Central memory CD8-positive, alpha-beta T cell (primary cell): ENCODE results near the gene JHY.

Experiments
- ATAC-seq: fragments of 150-1000 bp; cut with Tn5 transposase; replicated peaks from 2 replicates; pipeline ENCODE4 v1.10.0; 2022; ENCODE audit warnings: mild to moderate bottlenecking, moderate FRiP score, moderate number of reproducible peaks; ENCODE audit not compliant: poor library complexity, severe bottlenecking; ENCODE audit errors: extremely low read depth
- DNase-seq, 2 donors: peaks; one replicate each; pipeline ENCODE4 v3.0.0; 2021; ENCODE audit warnings: low spot score in 2 of 2
- H3K27ac Mint-ChIP-seq: one replicate; pipeline ENCODE4 v1.8.0; 2022; ENCODE audit warnings: low read depth, mild to moderate bottlenecking, moderate library complexity, mixed read lengths
- H3K27me3 Mint-ChIP-seq: one replicate; pipeline ENCODE4 v1.8.0; 2022; ENCODE audit warnings: mixed read lengths
- H3K36me3 Mint-ChIP-seq: one replicate; pipeline ENCODE4 v1.8.0; 2022; ENCODE audit warnings: mild to moderate bottlenecking, moderate library complexity, mixed read lengths; ENCODE audit not compliant: insufficient read depth
- H3K4me1 Mint-ChIP-seq: one replicate; pipeline ENCODE4 v1.8.0; 2022; ENCODE audit warnings: mixed read lengths
- H3K4me3 Mint-ChIP-seq: one replicate; pipeline ENCODE4 v1.8.0; 2022; ENCODE audit warnings: mild to moderate bottlenecking, moderate library complexity, mixed read lengths
- H3K9me3 Mint-ChIP-seq: one replicate; pipeline ENCODE4 v1.8.0; 2022; ENCODE audit warnings: mixed read lengths

The JHY gene

DNA sequence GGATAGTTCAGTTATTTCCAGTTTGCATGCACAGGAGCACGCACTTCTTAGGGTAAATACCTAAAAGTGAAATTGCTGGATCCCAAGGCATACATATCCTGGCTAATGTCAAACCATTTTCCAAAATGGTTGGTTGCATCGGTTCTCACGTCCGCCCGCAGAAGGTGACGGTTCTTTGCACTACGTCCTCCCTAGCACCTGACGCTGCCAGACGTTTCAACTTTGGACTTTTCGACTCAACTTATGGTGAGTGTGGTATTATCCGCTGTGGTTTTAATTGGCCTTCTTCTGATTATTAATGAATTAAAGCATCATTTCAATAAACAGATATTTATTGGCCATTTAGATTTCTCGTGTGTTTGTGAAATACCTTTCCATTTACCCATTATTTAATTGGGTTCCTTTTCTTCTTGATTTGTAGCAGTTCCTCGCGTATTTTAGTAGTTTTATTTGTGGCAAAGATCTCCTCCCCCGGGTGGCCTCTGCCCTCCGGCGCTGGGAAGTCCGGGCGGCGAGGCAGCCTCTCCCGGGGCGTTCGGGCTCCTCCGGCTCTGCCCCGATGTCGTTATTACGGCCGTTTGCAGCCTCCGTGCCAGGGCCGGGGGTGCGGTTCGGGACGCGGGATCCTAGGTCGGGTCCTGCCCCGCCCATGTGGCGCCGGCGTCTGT, at the start of gene JHY:
JHY (plus strand) TSS at position 571 of the 668 bp plus-strand sequence. CDS start 3,091 bp downstream, outside the sequence.
- H3K9me3 Mint-ChIP-seq, result no peaks in the 10 kb centered on the region
- H3K27ac Mint-ChIP-seq, result peak within 1 kb of the TSS; percentile 94
- ATAC-seq (no peak), DNase-seq (peak in 1 of 2 donors; percentile 34)
- peaks cover 55% of the 10 kb centered on the region for H3K4me1 Mint-ChIP-seq
- no peaks in the 10 kb centered on the region for H3K27me3 Mint-ChIP-seq
- peak within 1 kb of the TSS; percentile 88 for H3K4me3 Mint-ChIP-seq
- peaks cover 14% of the 10 kb centered on the region for H3K36me3 Mint-ChIP-seq

DNA sequence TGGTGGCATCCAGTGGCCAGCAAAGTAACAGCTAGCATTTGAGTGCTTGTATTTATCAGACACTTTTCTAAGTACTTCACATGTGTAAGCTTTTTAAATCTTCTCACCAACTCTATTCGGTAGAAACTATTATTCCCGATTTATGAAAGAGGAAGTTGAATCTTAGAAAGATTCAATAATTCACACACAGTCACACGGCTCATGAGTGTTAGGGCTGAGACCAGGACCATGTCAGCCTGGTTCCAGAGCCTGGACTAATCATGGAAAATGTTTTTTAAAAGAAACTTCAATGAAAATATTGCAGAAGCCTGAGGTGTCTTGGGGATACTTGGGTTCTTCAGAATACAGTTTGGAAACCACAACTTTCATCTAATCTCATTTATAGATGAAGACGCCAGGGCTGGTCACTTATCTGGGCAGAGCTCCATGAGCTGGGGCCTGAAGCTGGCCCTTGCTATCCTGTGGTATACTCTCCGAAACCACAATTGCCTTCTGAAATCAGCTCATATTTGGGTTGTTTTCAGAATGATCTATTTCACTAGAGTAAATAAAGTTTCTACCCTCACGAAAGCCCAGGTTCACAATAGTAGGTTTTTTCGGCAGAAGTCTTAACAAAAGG, 48.6 kb upstream of the JHY start:
- Mint-ChIP-seq H3K27me3 (no peaks in the 10 kb centered on the region), H3K4me1 (peaks cover 48% of the 10 kb centered on the region), H3K9me3 (no peaks in the 10 kb centered on the region), H3K4me3 (no peak overlapping the region), H3K27ac (no peak overlapping the region), H3K36me3 (peaks cover 13% of the 10 kb centered on the region)
- ATAC-seq (no peak), DNase-seq (no peak)

DNA sequence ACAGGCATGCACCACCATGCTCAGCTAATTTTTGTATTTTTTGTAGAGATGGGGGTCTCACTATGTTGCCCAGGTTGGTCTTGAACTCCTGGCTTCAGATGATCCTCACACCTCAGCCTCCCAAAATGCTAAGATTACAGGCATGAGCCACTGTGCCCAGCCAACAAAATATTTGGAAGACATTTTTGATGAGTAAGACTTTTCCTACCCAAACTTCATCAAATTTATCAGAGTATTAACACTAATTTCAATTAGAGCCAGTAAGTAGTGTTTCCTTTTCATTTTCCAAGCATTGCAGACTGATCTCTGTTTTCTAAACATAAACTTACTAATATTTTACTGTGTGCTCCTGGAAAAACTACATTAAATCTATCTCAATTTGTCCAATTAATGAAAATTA, 45.6 kb upstream of the JHY start:
- H3K36me3 Mint-ChIP-seq, result peaks cover 19% of the 10 kb centered on the region
- peaks cover 46% of the 10 kb centered on the region for H3K4me1 Mint-ChIP-seq
- no peak for ATAC-seq
- no peak overlapping the region for H3K4me3 Mint-ChIP-seq
- H3K27me3 Mint-ChIP-seq, result no peaks in the 10 kb centered on the region
- H3K9me3 Mint-ChIP-seq, result no peaks in the 10 kb centered on the region
- H3K27ac Mint-ChIP-seq, result peak overlapping the region; percentile 71
- DNase-seq, result no peak

DNA sequence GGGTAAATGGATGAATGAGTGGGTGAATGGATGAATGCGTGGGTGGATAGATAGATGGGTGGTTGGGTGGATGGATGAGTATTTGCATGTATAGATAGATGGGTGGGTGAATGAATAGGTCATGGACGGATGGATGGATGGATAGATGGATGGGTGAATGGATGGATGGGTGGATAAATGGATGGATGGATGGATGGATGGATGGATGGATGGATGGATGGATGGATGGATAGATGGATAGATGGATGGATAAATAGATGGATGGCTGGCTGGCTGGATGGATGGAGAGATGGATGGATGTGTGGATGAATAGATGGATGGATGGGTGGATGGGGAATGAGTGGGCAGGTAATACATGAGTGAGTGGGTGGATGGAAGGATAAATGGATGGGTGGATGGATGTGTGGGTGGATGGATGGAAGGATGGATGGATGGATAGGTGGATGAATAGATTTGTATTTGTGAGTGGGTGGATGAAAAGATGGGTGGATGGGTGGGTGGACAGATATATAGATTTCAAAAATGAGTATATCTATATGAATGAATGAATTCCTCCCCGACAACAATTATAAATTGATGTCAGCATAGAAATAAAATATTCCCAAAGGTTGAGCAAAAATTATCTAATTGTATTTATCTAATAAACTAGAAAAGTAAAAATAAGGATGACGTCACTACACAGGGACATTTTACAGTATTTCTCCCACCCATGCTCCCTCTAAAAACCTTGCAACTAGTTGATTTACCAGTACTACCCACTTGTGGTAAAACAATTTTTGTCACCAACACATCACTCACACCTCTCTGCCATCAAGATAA, 44.8 kb upstream of the JHY start:
- no peaks in the 10 kb centered on the region for H3K9me3 Mint-ChIP-seq
- ATAC-seq (no peak), DNase-seq (no peak)
- peak overlapping the region; percentile 95 for H3K27ac Mint-ChIP-seq
- peaks cover 46% of the 10 kb centered on the region for H3K4me1 Mint-ChIP-seq
- H3K36me3 Mint-ChIP-seq, result peaks cover 17% of the 10 kb centered on the region
- H3K27me3 Mint-ChIP-seq, result no peaks in the 10 kb centered on the region
- peak overlapping the region; percentile 81 for H3K4me3 Mint-ChIP-seq

DNA sequence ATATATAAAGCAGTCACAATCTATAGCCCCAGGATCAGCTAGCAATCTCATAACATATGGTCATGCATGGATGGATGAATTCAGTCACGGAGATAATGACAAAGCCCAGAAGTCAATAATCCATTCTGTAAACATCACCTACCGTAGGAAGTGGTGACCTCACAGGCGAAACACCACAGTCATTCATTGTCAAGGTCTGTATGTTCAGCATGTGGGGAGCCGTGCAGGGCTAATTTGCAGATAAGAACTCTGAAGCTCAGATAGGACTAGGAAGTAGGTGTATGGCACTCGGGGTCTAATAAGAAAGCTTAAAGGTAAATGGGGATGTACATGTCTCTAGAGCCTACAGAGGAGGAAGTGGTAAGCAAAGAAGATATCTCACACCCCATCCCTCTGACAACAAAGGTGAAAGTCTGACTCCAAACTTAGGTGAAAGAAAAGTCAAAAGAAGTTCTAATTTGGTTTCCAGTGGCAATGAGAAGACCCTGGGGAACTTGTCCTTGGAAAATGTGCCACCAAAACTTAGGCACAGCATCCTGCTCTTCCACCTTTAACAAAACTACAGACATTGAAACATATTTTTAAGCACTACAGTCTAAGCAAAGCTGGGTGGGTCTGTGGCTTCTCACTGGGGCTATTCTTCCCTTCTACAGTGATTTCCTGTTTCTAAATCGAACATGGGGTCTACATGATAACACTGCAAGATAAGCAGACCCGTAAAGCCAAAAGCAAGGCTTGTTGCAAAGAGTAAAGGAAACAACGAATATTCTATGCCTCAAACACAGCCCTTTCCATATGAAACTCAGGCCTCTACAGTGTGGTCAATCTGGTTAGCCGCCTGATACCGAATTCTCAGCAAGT, 39.0 kb upstream of the JHY start:
- Mint-ChIP-seq H3K4me1 (peaks cover 71% of the 10 kb centered on the region), H3K27ac (peak overlapping the region; percentile 97)
- peak; percentile 44 to 80 for DNase-seq

DNA sequence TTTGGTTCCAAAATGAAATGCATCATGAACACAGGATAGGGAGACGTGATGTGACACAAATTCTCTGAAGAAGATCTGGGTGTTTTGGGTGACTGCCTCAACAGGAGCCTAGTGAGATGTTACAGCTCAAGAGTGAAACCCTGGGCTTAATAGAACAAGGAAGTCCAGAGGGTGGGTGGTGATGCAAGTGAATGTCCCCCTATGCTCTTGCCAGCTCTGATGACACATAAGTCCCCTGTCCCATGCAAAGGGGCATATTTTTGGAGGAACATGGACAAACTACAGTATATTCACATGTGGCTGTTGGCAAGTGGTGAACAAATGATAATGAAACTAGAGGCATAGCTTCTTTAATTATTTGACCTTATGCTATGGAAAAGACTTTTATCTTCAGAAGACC, 35.1 kb upstream of the JHY start:
- peak overlapping the region; percentile 65 for H3K4me3 Mint-ChIP-seq
- H3K4me1 Mint-ChIP-seq, result peaks cover 96% of the 10 kb centered on the region
- DNase-seq, result no peak
- H3K27ac Mint-ChIP-seq, result peak overlapping the region; percentile 97
- H3K9me3 Mint-ChIP-seq, result no peaks in the 10 kb centered on the region
- ATAC-seq, result no peak
- H3K27me3 Mint-ChIP-seq, result no peaks in the 10 kb centered on the region
- H3K36me3 Mint-ChIP-seq, result peaks cover 25% of the 10 kb centered on the region

More for the DNA sequence above, 39.0 kb upstream of the JHY start:
- Mint-ChIP-seq H3K4me3 (peak overlapping the region; percentile 63), H3K27me3 (no peaks in the 10 kb centered on the region), H3K36me3 (peaks cover 10% of the 10 kb centered on the region), H3K9me3 (no peaks in the 10 kb centered on the region)
- ATAC-seq, result peak; percentile 93

DNA sequence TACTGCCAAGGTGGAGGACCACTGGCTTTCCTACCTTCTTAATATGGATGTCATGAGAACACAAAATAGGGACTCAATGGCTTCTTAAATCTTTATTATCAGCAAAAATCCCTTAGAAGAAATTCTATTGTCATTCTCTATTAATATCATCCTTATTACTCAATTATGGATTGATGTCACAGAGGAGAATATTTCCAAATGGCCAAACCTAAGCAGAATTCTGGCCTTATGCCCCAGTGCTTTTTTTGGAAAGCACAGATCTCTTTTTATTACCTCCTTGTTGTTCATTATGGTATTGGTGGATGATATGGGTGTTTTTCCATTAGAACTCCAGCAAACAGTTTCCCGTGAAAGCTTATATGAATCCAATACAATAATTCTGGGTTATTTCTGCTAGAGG, 34.4 kb upstream of the JHY start:
- H3K27me3 Mint-ChIP-seq, result no peaks in the 10 kb centered on the region
- DNase-seq, result no peak
- H3K9me3 Mint-ChIP-seq, result no peaks in the 10 kb centered on the region
- H3K4me3 Mint-ChIP-seq, result peak overlapping the region; percentile 65
- H3K4me1 Mint-ChIP-seq, result peaks cover 96% of the 10 kb centered on the region
- no peak for ATAC-seq
- H3K27ac Mint-ChIP-seq, result peak overlapping the region; percentile 97
- peaks cover 32% of the 10 kb centered on the region for H3K36me3 Mint-ChIP-seq

DNA sequence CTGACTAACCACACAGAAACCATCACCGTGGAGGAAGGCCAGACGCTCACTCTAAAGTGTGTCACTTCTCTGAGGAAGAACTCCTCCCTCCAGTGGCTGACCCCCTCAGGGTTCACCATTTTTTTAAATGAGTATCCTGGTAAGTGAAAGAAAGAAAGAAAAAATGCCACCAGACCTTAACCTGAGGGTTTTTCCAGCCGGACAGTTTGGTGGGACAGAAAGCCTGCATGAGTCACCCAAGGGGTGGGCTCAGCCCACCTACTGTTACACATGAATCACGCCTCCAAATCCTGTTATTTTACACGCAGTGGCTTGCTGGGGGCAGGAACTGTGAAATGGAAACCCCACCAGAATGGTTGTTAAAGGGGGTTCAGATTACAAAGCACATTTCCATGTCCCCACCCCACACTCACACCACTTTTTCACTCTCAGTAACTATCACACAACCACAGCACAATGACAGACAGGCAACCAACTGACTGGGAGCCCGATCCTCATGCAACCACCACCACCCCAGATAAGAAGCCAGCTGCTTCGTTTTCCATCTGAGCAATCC, 32.4 kb upstream of the JHY start:
- Mint-ChIP-seq H3K27ac (peak overlapping the region; percentile 97), H3K27me3 (no peaks in the 10 kb centered on the region), H3K9me3 (no peaks in the 10 kb centered on the region), H3K4me1 (peaks cover 78% of the 10 kb centered on the region), H3K36me3 (peaks cover 46% of the 10 kb centered on the region), H3K4me3 (peak overlapping the region; percentile 65)
- ATAC-seq, result peak; percentile 45
- DNase-seq, result peak in 1 of 2 donors; percentile 44

DNA sequence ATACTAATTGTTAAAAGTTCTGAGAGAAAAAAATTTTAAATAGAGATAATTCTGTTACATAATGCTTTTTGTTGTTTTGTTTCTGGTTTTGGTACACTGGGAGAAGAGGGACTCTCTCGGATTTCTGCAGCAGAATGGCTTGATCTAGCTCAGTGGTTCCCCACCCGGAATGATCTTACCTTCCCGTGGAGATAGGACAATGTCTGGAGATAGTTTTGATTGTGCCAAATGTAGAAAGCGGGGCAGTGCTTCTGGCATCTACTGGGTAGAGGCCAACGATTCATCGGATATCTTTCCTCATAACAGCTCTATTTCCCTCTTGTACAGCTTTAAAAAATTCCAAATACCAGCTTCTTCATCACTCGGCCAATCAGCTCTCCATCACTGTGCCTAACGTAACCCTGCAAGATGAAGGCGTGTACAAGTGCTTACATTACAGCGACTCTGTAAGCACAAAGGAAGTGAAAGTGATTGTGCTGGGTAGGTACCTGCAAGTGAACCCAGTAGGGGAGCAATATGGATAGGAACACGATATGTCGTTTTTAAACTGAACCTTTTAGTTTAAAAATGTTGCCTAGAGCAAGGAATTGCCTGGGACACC, 31.1 kb upstream of the JHY start:
- peak; percentile 80 for ATAC-seq
- no peaks in the 10 kb centered on the region for H3K9me3 Mint-ChIP-seq
- H3K27me3 Mint-ChIP-seq, result no peaks in the 10 kb centered on the region
- H3K4me1 Mint-ChIP-seq, result peaks cover 74% of the 10 kb centered on the region
- H3K27ac Mint-ChIP-seq, result peak overlapping the region; percentile 97
- peak in 1 of 2 donors; percentile 26 for DNase-seq
- H3K36me3 Mint-ChIP-seq, result peaks cover 56% of the 10 kb centered on the region
- peak overlapping the region; percentile 65 for H3K4me3 Mint-ChIP-seq

DNA sequence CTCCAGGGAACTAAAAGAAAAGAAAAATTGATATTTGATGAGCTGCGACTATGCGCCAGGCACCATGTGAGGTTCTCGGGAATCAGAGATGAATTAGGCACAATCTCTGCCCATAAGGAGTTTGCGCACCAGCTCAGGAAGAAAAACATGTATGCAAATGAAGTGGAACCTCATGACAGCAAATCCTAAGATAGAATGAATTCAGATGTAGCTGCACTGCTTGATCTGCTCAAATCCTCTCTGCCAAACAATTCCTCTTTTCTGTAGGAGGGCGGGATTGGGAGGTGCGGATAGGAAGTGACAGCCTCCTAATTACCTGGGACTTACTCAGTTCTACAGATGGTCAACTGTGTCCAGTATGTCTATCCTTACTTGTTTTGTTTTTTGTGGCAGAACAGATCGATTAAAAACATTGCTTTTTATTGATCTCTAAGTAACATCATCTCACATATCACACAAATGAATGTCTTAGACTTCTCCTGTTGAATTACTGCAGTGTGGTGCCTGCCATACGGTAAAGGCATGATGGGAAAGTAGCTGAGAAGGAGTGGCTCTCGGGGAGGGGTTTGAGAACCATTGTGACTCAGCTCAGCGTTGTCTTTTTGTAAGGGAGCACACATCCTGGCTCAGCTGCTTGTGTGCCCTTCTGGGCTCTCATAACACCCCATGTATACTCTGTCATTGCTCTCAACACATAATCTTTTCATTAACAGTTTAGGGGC, 30.3 kb upstream of the JHY start:
- Mint-ChIP-seq H3K4me3 (peak overlapping the region; percentile 65), H3K27ac (peak overlapping the region; percentile 97), H3K36me3 (peaks cover 62% of the 10 kb centered on the region), H3K4me1 (peaks cover 72% of the 10 kb centered on the region), H3K27me3 (no peaks in the 10 kb centered on the region), H3K9me3 (no peaks in the 10 kb centered on the region)
- ATAC-seq, result peak; percentile 29
- no peak for DNase-seq

DNA sequence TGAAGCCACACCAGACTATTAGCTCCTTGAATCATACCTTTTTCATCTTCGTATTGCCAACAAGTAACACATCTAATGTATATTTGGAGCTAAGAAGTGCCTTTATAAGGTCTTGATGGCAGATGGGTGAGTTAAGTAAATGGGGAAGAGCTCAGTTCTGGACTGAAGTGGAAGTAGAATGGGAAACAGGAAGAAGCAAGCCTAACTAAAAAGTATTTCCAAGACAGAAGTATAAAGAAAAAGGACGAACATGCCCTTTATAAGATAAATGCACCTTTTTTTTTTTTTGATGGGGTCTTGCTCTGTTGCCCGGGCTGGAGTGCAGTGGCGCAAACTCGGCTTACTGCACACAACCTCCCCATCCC, 29.8 kb upstream of the JHY start:
- peaks cover 66% of the 10 kb centered on the region for H3K4me1 Mint-ChIP-seq
- H3K36me3 Mint-ChIP-seq, result peaks cover 66% of the 10 kb centered on the region
- ATAC-seq (no peak), DNase-seq (no peak)
- no peaks in the 10 kb centered on the region for H3K9me3 Mint-ChIP-seq
- H3K27ac Mint-ChIP-seq, result peak overlapping the region; percentile 97
- H3K27me3 Mint-ChIP-seq, result no peaks in the 10 kb centered on the region
- peak overlapping the region; percentile 65 for H3K4me3 Mint-ChIP-seq
